GM18508 (cell line): Measurements from ENCODE around the gene TTLL8.
"Not testable (repeated sequence)": the region's sequence is repeated elsewhere in the genome, so short reads cannot be mapped to it uniquely, and the experiment has no call there.

ENCODE experiments used
- ATAC-seq: cut with Tn5 transposase; IDR thresholded peaks from one replicate; pipeline ENCODE4 v1.9.1; 2021; ENCODE audit warnings: moderate number of reproducible peaks; ENCODE audit not compliant: insufficient read depth, unreplicated experiment

TTLL8 gene

DNA sequence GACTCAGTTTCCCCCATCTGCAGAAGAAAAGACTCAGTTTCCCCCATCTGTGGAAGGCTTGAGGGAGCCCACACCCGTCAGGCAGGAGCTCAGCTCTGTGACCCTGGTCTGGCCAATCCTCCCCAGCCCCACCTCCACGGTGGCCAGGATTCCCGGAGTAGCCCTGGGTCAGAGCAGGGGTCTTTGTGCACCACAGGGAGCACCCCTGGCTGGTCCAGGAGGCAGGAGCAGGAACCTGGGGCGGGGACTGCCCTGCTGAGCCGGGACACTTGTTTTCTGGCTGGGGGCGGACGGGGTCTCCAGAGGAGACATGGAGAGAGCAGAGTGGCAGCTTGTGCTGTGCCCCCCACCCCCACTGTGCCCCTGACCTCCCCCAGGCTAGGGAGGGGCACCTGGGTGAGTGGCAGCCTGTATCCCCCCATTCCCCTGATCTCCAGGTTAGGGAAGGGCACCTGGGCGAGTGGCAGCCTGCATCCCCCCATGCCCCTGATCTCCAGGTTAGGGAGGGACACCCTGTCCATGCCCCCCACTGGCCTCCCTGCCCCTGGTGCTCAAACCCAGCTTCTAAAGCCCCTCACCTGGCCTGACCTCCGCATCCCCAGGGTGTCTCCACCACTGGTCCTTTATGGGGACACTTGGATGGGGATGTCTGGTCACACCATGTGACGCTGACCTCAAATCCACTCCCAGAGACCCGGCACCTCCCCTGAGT lies 64.3 kb downstream of the TTLL8 start:
- no peak for ATAC-seq

DNA sequence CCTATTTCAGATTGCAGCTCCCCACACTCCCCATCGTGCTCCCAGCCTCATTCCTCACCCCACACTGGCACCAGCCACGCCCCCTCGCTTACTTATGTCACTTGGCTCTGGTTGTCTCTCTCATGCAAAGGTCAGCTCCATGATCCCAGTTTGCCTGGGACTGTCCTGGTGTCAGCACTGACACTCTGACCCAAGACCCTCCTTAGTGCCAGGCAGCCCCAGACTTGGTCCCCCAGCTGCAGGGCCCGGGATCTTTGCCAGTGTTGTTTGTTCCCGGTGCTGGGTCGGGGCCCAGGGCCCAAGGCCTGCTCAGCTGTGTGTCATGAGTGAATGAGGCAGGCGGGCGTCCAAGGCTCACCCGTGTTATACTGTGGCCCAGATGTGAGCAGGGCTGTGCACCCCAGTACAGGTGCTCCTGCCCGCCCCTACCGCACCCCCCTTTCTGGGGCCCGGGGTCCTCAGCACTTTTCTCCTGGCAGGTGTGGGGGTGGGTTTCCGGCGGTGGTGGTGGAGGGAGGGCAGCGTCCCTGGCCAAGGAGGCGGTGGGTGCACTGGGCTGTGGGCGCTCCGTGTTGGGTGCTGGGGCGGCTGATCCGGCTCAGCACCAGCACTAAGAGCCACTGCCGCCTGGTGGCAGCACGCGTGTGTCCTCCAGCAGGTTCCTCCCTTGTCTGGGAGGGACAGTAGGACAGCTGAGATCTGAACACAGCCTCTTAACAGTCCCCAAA lies 65.0 kb downstream of the TTLL8 start:
- ATAC-seq, result no peak

DNA sequence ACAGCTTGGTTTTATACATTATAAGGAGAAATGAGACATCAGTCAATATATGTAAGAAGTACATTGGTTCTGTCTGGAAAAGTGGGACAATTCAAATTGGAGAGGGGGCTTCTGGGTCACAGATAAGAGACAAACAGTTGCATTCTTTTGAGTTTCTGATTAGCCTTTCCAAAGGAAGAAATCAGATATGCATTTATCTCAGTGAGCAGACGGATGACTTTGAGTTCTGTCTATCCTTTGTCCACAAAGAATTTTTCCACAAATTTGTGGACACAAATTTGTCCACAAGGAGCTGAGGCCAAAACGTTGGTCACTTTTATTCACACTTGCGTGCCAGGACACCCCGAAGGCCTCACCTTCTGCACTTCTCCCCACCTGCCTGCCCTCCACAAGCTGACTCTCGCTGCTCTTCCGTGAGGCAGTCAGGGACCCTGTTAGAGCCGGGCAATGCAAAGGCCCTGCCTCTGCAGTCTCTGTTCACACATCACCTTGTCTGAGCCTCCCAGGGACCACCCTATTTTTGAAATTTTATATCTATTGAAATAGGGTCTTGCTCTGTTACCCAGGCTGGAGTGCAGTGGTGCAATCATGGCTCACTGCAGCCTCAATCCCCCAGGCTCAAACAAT lies 66.1 kb downstream of the TTLL8 start:
- ATAC-seq, result no peak

DNA sequence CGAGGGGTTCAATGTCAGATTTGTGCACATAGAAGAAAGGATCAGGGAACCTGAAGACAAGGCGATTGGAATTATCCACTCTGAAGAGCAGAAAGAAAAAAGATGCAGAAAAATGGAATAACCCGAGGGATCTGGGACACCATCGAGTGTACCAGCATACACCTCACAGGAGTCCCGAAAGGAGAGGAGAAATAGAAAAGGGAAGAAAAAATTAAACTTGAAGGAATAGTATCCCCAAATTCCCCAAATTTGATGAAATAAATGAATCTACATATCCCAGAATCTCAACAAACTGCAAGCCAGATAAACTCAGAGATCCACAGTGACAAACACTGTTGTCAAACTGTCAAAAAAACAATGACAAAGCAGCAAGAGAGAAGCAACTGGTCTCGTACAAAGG lies 66.9 kb downstream of the TTLL8 start:
- ATAC-seq, result no peak

DNA sequence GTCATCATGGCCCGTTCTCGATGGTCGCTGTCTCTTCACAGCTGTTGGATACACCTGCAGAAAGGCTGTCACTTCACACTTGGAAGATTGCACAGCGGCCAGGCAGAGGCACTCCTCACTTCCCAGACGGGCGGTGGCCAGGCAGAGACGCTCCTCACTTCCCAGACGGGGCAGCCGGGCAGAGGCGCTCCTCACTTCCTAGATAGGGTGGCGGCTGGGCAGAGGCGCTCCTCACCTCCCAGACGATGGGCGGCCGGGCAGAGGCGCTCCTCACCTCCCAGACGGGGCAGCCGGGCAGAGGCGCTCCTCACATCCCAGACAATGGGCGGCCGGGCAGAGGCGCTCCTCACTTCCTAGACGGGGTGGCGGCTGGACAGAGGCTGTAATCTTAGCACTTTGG lies 68.3 kb downstream of the TTLL8 start:
- not testable (repeated sequence) for ATAC-seq

DNA sequence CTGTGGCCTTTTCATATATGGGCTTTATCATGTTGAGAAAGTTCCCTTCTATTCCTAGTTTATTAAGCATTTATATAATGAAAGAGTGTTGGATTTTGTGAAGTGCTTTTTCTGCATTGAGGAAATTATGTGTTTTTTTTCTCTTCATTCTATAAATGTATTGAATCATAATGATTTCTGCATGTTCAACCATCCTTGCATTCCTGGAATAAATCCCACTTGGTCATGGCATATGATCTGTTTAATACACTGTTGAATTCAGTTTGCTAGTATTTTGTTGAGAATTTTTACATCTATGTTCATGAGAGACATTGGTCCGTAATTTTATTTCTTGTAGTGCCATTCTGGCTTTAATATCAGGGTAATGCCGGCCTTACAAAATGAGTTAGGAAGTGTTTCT lies 71.8 kb downstream of the TTLL8 start:
- no peak for ATAC-seq

DNA sequence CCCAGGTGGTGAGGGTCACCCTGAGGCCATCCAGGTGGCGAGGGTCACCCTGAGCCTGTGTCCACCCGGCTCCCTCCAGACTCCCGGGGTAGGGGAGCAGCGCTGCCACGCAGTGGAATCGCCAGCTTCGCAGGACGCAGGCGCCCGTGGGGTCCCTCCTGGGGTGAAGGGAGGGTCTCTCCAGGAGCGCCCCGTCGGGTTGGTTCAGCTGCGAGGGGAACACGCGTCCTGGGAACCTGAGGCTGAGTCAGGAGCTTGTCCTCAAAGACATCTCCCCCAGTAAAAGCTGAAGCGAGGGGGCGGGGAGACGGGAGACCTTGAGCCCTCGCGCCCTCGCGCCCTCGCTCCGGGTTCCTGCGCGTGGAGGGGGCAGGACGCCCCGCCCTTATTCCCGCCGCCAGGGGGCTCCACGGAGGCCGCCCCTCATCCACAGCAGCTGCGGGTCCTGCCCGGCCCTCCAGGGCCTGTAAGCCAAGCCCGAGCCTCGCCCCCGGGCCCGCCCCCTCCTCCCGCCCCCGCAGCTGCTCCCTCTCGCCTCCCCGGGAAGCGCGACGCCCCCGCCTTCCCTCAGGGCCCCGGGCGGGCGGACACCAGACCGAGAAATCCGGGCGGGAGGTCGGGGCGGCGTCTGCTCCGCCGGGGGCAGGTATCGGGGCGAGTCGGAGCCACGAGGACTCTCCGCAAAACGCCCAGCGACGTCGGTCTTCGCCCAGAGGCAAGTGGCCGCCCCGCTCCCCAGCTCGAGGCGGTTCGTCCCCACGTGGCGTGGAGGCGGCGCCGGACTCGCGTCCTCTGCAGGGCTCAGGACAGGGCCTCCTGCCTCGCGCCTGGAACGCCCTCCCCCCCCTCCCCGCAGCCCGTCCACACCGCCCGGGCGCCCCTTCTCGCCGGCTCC lies 74.7 kb downstream of the TTLL8 start:
- ATAC-seq, result no peak

DNA sequence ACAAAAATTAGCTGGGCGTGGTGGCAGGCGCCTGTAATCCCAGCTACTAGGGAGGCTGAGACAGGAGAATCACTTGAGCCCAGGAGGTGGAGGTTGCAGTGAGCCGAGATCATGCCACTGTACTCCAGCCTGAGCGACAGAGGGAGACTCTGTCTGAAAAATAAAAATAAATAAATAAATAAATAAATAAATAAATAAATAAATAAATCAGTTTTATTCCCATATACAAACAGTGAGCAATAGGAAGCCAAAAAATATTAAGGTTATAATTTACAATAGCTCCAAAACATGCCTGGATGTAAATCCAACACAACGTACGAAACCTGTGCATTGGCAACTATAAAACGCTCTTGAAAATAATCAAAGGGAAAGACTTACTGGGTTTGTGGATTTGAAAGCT lies 76.3 kb downstream of the TTLL8 start:
- ATAC-seq, result not testable (repeated sequence)

DNA sequence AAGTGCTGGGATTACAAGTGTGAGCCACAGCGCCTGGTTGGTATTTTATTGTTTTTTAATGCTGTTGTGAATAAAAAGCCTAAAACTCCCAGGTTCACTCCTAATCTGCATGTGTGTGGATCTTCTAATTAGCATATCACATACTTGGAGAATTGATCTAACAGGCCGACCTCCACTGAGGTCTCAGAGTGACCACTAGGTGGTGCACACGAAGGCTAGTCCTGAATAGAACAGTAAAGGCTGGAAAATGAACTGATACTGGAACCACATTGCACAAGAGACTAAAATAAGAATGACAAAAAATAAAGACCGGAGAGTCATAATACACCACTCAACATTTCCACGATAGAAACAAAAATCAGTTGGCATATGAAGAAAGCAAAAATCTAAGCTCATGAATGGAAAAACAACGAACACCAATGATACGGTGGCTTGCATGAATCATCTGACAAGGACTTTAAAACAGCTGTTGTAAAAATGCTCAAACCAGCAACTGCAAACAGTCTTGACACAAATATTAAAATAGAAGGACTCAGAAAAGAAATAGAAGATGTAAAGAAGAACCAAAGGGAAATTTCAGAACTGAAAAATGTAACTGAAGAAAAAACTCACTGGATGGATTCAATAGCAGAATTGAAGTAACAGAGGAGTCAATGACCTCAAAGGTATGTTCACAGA lies 78.4 kb downstream of the TTLL8 start:
- no peak for ATAC-seq

DNA sequence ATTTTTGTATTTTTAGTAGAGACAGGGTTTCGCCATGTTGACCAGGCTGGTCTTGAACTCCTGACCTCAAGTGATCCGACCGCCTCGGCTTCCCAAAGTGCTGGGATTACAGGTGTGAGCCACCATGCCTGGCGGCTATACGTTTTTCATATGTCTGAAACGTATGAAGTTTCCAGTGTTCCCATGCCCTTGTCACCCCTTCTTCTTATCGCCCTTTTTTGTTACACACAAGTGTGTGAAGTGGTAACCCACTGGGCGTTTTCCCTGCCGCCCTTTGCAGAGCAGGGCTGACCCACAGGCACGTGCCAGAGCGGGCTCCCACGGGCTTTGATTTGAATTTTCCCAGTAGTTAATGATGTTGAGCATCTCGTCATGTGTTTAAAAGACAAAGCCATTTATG lies 80.5 kb downstream of the TTLL8 start:
- no peak for ATAC-seq

DNA sequence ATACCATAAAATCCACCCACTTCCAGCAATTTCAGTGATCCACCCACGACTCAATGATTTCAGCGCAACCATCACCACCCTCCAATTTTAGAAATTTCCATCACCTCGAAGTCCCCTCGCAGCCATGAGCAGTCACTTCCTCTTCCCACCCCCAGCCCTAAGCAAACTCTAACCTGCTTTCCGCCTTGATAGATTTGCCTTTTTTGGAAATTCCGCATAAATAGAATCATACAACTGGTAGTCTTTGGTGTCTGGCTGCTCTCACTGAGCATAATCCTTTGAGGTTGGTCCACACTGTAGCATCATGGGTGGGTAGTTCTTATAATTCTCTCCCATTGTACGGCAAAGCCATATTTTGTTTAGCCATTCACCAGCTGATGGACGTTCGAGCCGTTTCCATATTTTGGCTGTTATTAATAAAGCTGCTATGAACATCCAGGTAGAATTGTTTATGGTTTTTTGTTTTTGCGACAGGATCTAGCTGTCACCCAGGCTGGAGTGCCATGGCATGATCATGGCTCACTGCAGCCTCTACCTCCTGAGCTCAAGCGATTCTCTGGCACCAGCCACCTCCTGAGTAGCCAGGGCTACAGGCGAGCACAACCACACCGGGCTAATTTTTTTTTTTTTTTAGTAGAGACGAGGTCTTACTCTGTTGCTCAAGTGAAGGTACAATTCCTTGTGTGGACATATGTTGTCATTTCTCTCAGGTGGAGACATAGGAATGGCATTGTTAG lies 81.5 kb downstream of the TTLL8 start:
- no peak for ATAC-seq

DNA sequence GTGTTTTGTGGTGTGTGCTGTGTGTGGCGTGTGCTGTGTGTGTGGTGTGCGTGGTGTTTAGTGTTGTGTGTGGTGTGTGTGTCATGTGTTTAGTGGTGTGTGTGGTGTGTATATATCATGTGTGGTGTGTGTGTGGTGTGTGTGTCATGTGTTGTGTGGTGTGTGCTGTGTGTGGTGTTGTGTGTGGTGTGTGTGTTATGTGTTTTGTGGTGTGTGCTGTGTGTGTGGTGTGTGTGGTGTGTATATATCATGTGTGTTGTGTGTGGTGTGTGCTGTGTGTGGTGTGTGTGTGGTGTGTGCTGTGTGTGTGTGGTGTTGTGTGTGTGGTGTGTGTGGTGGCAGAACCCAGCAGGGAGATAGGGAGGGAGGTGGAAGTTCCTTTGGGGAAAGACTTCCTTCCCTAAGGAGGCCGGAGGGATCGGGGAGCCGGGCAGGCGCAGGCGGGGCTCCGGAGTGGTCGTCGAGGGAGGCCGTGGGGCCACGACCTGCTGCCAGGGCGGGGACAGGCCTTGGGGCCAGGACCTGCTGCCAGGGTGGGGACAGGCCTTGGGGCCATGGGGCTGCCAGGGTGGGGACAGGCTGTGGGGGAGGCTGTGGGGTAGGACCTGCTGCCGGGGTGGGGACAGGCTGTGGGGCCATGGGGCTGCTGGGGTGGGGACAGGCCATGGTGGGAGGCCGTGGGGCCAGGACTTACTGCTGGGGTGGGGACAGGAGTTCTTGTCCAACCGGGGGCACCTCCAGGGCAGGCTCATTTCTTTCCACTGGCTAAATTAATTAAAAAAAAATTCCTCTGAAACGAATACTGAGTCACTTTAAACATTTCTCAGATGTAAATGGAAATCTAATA lies 82.3 kb downstream of the TTLL8 start:
- no peak for ATAC-seq

DNA sequence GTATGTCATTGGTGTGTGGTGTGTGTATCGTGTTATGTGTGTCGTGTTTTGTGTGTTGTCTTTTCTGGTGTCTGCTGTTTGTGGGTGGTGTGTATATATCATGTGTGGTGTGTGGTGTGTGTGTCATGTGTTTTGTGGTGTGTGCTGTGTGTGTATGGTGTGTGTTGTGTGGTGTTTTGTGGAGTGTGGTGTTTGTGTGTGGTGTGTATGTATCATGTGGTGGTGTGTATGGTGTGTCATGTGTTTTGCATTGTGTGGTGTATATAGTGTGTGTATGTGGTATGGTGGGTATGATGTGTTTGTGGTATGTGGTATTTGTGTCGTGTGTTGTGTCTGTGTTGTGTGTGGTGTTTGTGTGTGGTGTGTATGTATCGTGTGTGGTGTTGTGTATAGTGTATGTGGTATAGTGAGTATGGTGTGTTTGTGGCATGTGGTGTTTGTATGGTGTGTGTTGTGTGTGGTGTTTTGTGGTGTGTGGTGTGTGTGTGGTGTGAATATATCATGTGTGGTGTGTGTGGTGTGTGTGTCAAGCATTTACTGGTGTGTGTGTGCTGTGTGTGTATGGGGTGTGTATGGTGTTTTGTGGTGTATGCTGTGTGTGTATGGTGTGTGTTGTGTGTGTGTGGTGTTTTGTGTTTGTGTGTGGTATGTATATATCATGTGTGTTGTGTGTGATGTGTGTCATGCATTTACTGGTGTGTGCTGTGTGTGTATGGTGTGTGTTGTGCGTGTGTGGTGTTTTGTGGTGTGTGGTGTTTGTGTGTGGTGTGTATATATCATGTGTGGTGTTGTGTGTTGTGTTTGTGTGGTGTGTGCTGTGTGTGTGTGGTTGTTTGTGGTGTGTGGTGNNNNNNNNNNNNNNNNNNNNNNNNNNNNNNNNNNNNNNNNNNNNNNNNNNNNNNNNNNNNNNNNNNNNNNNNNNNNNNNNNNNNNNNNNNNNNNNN lies 84.8 kb downstream of the TTLL8 start:
- no peak for ATAC-seq

DNA sequence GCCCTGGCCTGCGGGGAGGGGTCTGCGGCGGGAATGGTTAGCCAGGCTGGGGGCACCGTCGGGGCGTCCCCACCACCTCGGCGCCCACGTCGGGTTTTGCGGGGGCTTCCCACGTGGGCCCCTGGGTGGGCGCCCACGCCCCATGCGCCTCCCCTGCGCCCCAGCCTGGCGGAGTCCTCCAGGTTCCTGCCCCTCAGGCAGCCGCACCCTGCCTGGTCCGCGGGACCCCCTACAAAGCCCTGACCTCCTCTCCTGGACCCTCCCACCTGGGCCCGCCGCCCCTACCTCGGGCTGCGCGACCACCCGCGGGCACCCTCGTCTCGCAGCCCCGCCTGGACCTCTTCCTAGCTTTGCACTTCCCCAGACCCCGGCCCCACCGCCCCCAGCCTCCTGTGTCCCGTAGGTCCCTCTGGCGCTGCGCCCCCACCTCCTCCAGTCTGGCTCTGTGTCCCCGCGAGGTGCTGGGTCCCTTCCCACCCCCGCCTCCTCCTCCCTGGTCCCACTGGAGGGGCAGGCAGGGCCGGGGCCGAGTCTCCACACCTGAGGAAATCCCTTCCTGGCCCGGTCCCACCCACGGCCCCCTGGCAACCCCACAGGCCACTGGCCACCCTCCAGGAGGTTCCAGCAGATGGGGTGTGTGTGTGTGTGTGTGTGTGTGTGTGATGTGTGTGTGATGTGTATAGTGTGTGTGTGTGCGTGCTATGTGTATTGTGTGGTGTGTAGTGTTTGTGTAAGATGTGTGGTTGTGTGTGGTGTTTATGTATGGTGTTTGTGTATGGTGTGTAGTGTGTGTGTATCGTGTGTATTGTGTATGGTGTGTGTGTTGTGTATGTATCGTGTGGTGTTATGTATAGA lies 85.7 kb downstream of the TTLL8 start:
- no peak for ATAC-seq

DNA sequence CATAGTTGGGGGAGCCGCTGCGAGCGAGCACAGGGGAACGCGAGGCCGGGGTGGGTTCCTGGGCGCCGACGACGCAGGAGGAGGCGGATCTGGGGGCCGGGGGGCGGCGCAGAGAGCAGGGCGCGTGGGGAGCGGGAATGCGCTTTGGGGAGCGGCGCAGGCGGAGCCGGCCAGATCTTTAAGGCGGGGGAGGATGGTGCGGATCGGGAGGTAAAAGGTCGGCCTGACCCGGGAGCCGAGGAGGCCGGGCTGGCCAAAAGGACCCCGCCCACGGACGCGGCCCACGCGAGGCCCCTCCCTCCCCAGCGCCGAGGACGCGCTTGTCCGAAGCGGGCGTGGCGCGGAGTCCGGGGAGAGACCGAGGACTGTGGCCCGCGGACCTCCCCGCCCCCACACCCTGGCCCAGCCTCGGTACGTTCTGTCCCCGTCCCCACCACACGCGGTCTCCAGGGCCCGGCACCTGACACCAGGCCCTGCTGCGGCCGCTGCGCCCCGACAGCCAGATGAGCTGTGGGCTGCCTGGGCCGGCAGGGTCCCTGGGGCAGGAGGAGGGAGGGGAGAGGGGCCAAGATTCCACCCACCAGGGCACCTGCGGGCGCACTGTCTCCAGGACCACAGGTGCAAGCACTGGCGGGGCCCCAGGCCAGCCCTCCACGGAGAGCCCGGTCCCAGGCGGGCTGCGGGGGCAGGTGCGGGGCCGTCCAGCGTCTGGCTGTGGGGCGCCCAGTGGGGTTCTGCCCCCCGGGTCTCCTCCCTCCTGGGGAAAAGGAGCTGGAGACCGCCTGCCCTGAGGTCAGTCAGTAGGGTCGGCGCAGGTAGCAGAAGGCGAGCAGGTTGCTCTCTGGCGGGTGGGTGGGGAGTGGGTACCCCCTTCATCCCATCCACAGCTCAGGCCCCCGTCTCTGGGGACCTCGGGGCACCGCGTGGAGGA lies 86.6 kb downstream of the TTLL8 start:
- no peak for ATAC-seq
